Measurements from ENCODE around the gene C1orf87.

- TF ChIP-seq CTCF (conservative IDR thresholded peaks at IDR 0.05; ENCODE audit: low read depth, low read length) = no peak
- no peak for TF ChIP-seq EZH2 (IDR thresholded peaks at IDR 0.05; ENCODE audit: borderline replicate concordance, low read depth, low read length, poor library complexity, severe bottlenecking)
These were observed 42.4 kb downstream of the C1orf87 start for GRCh38 chr1:60031146-60031545.
